Measurements from ENCODE around the gene ZNF814.
A peak's percentile ranks its signal among the peaks of the same experiment; 100 is the strongest.
"Not testable (repeated sequence)": the region's sequence is repeated elsewhere in the genome, so short reads cannot be mapped to it uniquely, and the experiment has no call there.

ZNF814 gene

DNA sequence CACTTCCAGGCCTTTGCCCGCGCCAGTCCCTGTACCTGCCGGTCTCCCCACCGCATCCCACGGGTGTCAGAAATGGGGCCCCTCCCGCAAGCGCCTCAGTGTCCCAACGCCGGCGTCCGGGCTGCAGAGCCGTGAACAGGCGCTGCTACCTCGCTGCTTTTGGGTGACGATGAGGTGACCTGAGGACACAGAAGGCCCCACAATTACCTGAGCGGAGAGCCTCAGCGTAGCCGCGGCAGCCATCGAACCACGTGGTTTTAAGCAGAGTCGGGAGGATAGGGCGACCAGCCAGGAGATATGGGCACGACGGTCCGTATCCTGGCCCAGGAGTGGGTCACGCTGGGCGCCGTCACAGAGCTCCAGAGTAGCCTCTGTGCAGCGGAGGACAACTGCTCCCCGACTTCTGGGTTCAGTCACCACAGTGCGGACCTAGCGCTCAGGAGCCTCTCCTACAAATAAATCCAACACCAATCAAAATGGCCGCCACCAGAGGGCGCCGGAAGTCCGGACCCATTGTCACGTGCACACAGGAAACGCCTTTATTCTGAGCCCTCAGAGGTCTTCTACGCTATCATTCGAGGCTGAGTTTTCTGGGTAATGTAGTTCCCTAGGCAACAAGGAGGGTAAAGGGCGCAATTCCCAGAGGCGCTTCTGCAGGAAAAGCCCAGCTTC lies at the start of gene ZNF814:
TSS of gene ZNF814 (minus strand) at position 478 of the 672 bp plus-strand sequence. CDS start at position 243, 235 bp downstream.
- DNase-seq (ENCODE audit: low spot score) = peak; percentile 9

DNA sequence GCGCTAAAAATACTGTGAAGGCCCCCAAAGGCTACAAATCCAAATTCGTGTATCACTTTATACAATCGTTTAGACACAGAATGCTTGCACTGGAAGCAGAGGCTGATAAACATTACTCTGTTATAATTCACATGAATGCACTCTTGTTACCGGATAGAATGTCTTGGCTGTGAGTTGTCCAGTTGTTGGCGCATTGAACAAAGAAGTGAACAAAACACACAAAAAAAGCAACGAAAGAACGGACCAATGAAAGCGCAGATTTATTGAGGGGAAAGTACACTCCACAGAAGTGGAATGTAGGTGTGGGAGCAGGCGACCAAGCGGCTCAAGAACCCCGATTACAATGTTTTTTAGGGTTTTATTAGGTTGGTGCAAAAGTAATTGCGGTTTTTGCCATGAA lies 46.9 kb upstream of the ZNF814 start:
- DNase-seq (ENCODE audit: low spot score) = no peak

DNA sequence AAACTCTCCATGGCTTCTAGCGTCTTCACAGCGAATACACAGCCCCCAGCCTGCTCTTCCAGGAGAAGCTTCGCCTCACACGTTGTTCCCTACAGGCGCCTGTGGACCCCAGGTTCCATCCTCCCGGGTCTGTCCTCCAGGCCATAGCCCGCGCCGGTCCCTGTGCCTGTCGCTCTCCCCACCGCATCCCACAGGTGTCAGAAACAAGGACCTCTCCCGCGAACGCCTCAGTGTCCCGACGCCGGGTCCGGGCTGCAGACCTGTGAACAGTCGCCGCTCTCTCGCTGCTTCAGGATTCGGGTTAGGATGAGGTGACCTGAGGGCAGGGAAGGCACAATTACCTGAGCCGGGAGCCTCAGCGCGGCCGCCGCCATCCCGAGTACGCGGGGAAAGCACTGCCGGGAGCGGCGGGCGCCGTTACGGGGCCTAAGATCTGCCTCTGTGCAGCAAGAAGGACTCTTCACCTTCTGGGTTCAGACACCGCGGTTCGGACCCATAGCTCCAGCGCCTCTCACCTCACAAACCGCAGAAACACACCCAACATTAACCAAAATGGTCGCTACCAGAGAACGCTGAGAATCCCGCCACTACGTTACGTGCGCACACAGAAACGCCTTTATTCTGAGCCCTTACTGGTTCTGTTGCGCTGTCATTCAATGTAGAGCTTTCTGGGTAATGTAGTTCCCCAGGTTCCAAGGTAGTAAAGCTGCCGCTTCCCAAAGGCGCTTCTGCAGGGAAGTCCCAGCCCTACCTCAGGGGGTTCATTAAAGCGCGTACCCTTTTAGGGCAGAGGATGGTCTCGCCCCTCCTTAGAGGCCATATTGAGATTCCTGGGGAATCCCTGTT lies 46.2 kb upstream of the ZNF814 start, which contains the start of gene ZNF418:
TSS of gene ZNF418 (minus strand) at position 583 of the 846 bp plus-strand sequence. CDS start 1,580 bp downstream, outside the sequence.
- DNase-seq (ENCODE audit: low spot score) = no peak

DNA sequence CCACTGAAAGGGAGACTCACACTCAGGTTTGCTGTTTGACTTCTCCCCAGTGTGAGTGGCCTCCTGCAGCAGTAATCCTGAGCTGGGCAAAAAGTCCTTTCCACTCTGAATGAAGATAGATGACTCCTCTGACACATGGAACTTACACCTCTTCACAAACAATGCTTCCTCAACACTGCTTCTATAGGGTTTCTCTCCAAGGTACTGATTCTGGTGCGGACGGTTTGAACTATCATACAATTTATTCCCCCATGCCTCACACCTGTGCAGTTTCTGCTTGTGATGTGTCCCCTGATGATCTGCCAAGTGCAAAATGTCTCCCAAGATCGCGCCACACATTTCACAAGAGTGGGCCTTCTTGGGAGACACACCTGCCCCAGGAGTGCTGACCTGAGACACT lies 38.8 kb upstream of the ZNF814 start:
- no peak for DNase-seq (ENCODE audit: low spot score)

DNA sequence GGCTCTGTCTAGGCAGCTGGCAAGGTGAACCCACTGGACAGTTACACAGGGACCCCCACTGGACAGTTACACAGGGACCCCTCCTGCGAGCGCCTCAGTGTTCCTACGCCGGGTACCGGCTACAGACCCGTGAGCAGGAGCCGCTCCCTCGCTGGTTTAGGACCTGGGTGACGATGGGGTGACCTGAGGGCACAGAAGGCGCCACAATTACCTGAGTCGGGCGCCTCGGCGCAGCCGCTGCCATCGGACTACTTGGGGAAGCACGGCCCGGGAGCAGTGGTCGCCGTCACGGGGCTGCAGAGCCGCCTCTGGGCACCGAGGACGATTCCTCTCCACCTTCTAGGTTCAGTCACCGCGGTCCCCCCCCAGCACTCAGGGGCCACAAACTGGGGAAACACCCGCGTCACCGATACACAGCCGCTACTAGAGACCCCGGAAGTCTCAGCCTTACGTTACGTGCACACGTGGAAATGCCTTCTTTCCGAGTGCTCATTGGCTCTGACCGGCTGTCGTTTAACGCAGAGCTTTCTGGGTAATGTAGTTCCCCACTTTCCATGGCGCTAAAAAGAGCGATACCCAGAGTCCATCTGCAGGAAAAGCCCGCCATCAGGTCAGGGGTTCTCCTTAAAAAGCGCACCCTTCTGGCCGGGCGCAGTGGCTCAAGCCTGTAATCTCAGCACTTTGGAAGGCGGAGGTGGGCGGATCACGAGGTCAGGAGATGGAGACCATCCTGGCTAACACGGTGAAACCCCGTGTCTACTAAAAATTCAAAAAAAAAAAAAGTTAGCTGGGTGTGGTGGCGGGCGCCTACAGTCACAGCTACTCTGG lies 27.5 kb upstream of the ZNF814 start, which contains the start of gene ZNF417:
TSS of gene ZNF417 (minus strand) at position 425 of the 828 bp plus-strand sequence. CDS start at position 244, 181 bp downstream.
- DNase-seq (ENCODE audit: low spot score) = peak; percentile 96

DNA sequence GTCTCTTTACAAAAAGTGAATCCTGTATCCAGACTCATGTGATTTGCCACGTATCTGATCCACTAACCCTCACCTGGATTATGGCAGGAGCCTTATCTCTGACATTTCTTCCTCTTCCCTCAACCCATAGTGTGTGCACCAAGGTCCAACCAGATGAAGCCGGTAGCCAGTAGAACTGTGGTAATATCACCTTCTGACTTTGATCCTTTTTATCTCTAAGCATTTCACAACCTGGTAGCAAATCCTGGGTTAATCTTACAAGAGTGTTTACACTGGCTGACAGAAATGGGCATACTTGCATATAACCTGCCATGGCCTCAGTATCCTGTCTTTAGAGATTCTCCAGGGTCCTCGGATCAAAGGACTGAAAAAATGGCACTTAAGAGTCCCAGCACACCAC lies 25.7 kb upstream of the ZNF814 start:
- no peak for DNase-seq (ENCODE audit: low spot score)

DNA sequence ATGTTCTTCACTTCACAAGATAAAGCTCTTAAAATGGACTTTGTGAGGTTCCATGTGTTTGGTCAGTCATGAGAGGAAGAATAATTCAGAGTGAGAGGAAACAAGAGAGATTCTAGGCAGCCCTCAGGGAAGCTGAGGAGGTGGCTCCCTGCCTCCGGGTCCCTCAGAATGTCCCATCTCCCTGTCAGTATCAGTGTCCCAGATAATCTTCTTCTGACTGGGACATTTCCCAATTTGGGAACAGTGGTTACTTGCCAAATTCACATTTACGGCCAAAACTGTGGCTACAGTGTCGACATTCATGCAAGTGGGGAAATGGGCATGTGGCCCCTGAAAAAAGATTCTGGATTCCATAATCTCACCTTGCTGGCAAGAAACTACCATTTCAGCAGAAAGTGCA lies 18.6 kb upstream of the ZNF814 start:
- DNase-seq (ENCODE audit: low spot score) = no peak

DNA sequence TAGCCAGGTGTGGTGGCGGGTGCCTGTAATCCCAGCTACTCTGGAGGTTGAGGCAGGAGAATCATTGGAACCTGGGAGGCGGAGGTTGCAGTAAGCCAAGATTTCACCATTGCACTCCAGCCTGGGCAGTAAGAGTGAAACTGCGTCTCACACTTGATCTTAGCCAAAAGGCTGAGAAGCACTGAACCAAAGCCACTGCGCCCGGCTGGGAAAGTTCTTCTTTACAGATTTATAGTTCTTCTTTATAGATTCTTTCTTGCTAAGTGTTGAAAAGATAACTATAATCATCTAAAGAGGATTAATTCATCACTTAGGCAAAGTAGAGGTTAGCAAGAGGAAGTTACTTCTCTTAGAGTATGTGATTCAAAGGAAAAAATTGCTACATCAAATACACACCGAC lies 16.4 kb upstream of the ZNF814 start:
- no peak for DNase-seq (ENCODE audit: low spot score)

DNA sequence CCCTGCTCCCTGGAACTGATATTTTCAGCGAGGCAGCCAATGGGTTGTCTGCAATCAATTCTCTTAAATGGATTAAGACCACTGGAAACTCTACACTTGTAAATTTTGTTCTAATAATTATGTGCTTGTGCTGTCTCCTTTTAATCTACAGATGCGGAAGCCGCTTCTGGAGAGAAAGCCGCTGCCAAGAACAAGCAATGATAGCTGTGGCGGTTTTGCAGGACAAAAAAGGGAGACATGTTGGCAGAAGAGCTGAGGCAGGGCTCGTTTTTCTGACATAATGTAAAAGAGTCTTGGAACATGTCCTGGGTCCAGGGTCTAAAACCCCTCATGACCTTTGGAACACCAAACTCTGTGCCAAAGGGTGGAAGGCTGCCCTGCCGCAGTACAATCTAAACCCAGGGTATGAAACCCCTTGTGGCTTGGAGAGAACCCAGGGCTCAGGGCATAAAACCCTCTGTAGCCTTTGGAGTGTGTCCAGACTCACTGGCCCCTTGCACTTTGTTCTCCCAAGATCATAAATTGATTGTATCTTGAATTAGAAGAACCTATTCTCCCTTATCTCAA lies 14.9 kb upstream of the ZNF814 start:
- no peak for DNase-seq (ENCODE audit: low spot score)

DNA sequence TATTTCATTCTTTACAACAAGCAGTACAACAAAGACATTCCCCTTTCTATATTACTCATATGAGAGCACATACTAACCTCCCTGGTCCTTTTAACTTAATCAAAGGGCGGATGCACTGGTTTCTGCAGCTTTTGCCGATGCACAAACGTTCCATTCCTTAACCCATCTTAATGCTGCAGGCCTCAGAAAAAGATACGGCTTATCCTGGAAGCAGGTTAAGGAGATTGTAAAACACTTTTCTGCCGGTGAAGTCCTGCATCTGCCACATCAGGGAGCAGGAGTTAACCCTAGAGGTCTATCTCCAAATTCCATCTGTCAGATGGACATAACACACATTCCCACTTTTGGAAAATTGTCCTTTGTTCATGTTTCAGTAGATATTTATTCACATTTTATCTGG lies 11.5 kb upstream of the ZNF814 start:
- no peak for DNase-seq (ENCODE audit: low spot score)

DNA sequence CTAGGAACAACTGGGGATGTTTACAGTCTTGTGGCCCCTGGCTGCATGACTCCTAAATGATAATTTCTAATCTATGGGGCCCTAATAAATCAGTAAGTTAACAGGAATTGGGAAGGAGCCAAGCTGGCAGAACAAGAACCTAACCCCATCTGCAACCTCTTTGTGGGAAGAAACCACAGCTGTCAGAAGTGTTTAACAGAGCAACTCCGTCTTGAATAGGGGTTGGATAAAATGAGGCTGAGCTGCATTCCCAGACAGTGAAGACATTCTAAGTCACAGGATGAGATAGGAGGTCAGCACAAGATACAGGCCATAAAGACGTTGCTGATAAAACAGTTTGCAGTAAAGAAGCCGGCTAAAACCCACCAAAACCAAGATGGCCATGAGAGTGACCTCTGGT lies 1.9 kb upstream of the ZNF814 start:
- DNase-seq (ENCODE audit: low spot score) = not testable (repeated sequence)

DNA sequence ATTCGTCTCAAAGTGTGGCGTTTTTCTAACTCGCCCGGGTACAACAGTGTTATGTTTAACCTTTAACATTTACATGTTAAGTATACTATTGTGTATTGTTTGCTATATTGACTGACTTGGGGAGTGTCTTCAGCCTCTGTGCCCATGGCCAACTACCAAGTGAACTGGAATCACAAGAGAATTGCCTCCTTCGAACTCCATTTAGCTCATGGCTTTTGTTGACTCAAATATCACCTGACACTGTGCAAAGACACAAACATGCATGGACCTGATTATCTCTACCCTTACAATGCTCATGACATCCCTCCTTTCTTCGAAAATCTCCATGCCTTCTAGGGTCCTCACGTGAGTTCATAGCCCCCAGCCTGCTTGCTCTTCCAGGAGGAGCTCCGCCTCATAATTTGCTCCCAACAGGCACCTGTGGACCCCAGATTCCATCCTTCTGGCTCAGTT lies 704 bp downstream of the ZNF814 start:
- no peak for DNase-seq (ENCODE audit: low spot score)

DNA sequence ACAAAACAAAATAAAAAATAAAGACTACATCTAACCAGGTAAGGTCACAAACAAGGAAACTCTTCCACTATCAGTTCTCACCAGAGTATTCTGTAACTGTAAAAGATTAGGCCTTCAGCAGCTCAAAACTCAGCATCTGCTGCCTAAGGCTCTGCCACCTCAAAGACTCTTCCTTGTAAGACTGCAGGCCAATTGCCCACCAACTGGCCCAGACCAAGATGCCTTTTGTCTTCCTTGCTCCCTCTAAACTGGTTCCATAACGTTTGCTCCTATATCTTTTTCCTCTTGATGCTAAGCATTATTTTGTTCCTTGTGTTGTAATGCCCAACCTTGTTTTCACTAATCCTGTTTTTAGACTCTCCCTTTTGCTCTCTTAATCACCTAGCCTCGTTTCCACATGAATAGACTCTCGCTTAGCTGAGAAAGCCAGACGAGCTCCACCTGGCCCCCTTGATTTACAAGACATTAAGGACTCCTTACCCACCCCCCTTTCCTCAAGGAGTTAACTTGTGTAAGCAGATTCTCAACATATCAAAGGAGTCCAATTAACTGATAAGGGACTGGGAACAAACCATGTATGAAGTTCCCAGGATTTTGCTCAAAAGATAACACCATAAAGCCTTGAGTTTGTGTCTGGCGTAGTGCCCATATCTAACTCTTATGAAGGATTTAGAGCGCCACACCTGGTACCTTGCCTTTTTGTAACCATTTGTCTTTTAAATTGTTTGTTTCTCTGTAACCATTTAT lies 1.5 kb downstream of the ZNF814 start:
- DNase-seq (ENCODE audit: low spot score) = no peak

DNA sequence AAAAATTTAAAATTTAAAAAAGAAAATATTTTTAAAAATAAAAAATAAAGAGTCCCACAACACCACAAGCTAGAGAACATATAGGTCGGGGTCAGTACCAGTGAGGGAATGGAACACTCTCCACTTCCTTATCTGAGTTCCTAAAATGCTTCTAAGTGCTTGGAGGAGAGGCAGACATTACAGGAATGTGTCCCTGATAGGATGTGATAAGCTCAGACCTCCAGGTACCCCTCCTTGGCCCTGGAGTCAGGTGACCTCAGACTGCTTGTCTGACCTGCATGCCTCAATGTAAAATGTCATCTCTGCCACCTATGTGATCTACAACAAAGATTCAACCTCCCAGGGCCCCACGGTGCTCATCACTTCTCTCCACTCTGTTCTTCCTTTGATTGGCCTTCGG lies 2.8 kb downstream of the ZNF814 start:
- no peak for DNase-seq (ENCODE audit: low spot score)

DNA sequence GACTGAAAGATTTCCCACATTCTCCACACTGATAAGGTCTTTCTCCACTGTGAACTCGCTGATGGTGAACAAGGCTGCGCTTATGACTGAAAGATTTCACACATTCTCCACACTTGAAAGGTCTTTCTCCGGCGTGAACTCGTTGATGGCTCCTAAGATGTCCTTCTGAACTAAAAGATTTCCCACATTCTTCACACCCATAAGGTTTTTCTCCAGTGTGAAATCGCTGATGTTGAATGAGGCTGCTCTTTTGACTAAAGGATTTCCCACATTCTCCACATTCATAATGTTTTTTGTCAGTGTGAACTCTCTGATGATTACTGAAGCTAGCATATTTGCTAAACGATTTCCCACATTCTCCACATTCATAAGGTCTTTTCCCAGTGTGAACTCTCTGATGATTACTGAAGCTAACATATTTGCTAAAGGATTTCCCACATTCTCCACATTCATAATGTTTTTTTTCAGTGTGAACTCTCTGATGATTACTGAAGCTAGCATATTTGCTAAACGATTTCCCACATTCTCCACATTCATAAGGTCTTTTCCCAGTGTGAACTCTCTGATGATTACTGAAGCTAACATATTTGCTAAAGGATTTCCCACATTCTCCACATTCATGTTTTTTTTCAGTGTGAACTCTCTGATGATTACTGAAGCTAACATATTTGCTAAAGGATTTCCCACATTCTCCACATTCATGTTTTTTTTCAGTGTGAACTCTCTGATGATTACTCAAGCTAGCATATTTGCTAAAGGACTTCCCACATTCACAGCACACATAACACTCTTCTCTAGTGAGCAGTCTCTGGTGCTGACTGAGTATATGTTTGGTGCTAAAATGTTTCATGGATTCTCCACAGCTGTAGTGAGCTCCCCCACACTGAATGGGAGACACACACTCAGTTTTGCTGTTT lies 14.7 kb downstream of the ZNF814 start:
- DNase-seq (ENCODE audit: low spot score) = not testable (repeated sequence)

DNA sequence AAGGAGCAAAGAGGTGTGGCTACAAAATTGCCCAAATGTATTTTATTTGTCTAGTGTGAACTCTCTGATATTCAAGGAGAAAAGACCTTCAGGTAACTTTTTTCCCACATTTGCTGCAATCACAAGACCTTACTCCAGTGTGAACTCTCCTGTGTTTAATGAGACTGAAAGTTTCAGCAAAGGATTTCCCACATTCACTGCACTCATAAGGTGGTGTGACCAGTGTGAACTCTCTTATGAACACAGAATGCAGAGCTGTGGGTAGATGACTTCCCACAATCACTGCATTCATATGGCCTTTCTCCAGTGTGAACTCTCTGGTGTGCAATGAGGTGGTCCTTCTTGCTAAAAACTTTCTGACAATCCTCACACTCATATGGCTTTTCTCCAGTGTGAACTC lies 16.4 kb downstream of the ZNF814 start:
- DNase-seq (ENCODE audit: low spot score) = no peak

DNA sequence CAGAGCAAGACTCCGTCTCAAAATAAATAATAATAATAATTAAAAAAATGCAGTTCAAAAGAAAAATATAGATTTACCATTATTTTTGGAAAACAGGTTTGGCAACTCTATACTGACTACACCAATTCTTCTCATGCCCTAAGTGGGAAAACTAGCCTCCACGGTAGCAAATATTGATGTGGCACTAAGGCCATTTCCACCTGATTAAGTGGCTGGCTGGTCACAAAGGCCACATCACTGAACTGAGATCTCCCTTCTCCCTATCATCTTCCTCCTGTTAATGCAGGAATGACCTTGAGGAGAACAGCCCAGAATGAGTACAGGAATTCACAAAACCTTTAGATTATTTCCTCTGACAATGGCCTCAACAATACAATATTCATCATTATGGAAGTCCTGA lies 18.6 kb downstream of the ZNF814 start:
- no peak for DNase-seq (ENCODE audit: low spot score)

DNA sequence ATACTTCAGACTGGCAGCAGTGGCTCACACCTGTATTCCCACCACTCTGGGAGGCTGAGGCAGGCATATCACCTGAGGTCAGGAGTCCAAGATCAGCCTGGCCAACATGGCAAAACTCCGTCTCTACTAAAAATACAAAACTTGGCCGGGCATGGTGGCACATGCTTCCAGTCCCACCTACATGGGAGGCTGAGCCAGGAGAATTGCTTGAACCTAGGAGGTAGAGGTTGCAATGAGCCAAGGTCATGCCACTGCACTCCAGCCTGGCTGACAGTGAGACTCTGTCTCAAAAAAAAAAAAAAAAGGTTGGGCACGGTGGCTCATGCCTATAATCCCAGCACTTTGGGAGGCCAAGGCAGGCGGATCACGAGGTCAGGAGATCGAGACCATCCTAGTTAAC lies 19.2 kb downstream of the ZNF814 start:
- not testable (repeated sequence) for DNase-seq (ENCODE audit: low spot score)

DNA sequence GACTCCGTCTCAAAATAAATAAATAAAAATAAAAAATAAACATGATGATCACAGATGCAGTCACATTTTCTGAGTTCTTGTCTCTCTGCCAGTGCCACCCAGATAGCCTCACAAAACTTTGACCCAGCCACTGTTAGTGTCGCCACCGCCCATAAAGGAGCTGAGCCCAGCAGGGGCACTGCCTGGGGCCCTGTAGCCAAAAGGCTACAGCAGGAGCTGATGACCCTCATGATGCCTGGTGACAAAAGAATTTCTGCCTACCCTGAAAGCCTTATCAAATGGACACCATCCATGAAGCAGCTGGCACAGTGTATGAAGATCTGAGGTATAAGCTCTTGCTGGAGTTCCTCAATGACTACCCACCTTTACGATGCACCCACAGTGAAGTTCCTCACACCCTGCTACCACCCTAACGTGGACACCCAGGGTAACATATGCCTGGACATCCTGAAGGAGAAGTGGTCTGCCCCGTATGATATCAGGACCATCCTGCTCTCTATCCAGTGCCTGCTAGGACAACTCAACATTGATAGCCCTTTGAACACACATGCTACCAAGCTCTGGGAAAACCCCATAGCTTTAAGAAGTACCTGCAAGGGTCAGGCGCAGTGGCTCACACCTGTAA lies 20.9 kb downstream of the ZNF814 start:
- no peak for DNase-seq (ENCODE audit: low spot score)

DNA sequence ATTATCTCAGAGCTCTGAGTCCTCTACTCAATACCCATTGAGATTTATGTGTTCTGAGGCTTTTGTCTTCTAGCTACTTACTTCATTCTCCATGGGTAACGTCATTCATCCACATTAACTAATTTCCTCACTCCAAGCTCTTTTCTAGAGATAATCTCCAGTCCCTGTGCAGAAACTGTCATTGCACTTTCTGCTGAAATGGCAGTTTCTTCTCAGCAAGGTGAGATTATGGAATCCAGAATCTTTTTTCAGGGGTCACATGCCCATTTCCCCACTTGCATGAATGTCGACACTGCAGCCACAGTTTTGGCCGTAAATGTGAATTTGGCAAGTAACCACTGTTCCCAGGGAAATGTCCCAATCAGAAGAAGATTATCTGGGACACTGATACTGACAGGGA lies 26.5 kb downstream of the ZNF814 start:
- DNase-seq (ENCODE audit: low spot score) = not testable (repeated sequence)

Measured in RKO (cell line).